Large intestine (tissue), 3 donors: ENCODE data around the gene MAIP1. TPM values are rescaled to one million over a fixed set of nuclear protein-coding genes. Genes with fewer than 3 reads are reported as not detected.

Source experiments
- DNase-seq, 2 donors: peaks; one replicate each; pipeline versions ENCODE4 v3.0.0 to v3.0.0-alpha.2; 2013
- H3K27ac ChIP-seq: one replicate; pipeline ENCODE4 v1.5.1; 2013; ENCODE audit warnings: low read length
- H3K27me3 ChIP-seq: 2 replicates; pipeline ENCODE4 v1.6.1; 2013; ENCODE audit warnings: low read length; ENCODE audit not compliant: control insufficient read depth, insufficient read depth
- H3K36me3 ChIP-seq: 2 replicates; pipeline ENCODE4 v1.6.1; 2013; ENCODE audit warnings: low read length; ENCODE audit not compliant: control insufficient read depth, insufficient read depth
- H3K4me1 ChIP-seq: one replicate; pipeline ENCODE4 v1.6.1; 2013; ENCODE audit warnings: low read length; ENCODE audit not compliant: control insufficient read depth, insufficient read depth
- H3K4me3 ChIP-seq: one replicate; pipeline ENCODE4 v1.5.1; 2013; ENCODE audit warnings: low read length
- H3K9me3 ChIP-seq: one replicate; pipeline ENCODE4 v1.6.1; 2013; ENCODE audit warnings: mild to moderate bottlenecking, low read depth, low read length, moderate library complexity; ENCODE audit not compliant: control insufficient read depth
- WGBS: methylation state at CpG from one replicate; pipeline ENCODE4 v1.1.5; 2013; ENCODE audit warnings: low lambda C conversion rate; ENCODE audit not compliant: insufficient coverage; 5-methylcytosine and 5-hydroxymethylcytosine counted together
- polyA plus RNA-seq: library from polyadenylated mRNA; unstranded; fragments of 120-200 nt; gene quantifications from one replicate; pipeline ENCODE4 v1.2.1, GENCODE V29; 2013

The MAIP1 gene
- polyA plus RNA-seq, 1 donor = 21.2 TPM

GRCh38 chr2:199984755-199985154 lies 29.4 kb downstream of the MAIP1 start:
- Histone ChIP-seq H3K36me3 (no peaks in the 10 kb centered on the region), H3K9me3 (no peaks in the 10 kb centered on the region), H3K4me3 (no peak overlapping the region), H3K27me3 (no peaks in the 10 kb centered on the region), H3K27ac (no peak overlapping the region), H3K4me1 (peaks cover 20% of the 10 kb centered on the region)
- WGBS = 100% methylated on average over 1 of the region's 2 CpGs
- no peak for DNase-seq

- H3K4me3 ChIP-seq = no peak overlapping the region
Measured at GRCh38 chr2:199985625-199986207, 30.3 kb downstream of the MAIP1 start.

GRCh38 chr2:199987586-199987985 lies 32.2 kb downstream of the MAIP1 start:
- Histone ChIP-seq H3K4me1 (peaks cover 23% of the 10 kb centered on the region), H3K27me3 (no peaks in the 10 kb centered on the region), H3K27ac (peak overlapping the region; percentile 22), H3K4me3 (no peak overlapping the region), H3K36me3 (no peaks in the 10 kb centered on the region), H3K9me3 (no peaks in the 10 kb centered on the region)
- no CpG with 5 or more reads among the region's 2 CpGs for whole genome bisulfite sequencing
- peak in 1 of 2 donors; percentile 33 for DNase-seq

More at GRCh38 chr2:199985625-199986207, 30.3 kb downstream of the MAIP1 start:
- Histone ChIP-seq H3K27me3 (no peaks in the 10 kb centered on the region), H3K36me3 (no peaks in the 10 kb centered on the region), H3K27ac (no peak overlapping the region), H3K9me3 (no peaks in the 10 kb centered on the region), H3K4me1 (peaks cover 23% of the 10 kb centered on the region)
- peak; percentile 74 to 76 for DNase-seq
- 100% methylated on average over 1 of the region's 6 CpGs for WGBS

- H3K9me3 ChIP-seq = no peaks in the 10 kb centered on the region
- peaks cover 23% of the 10 kb centered on the region for H3K4me1 ChIP-seq
- H3K27me3 ChIP-seq = no peaks in the 10 kb centered on the region
- H3K36me3 ChIP-seq = no peaks in the 10 kb centered on the region
- WGBS = 81% methylated on average over 2 of the region's 7 CpGs
- no peak overlapping the region for H3K4me3 ChIP-seq
- H3K27ac ChIP-seq = no peak overlapping the region
- no peak for DNase-seq
Measured at GRCh38 chr2:199988151-199988550, 32.8 kb downstream of the MAIP1 start.

GRCh38 chr2:199989822-199990221 lies 34.4 kb downstream of the MAIP1 start:
- 40% methylated on average over 3 of the region's 5 CpGs for WGBS
- DNase-seq = peak; percentile 74 to 83
- peaks cover 23% of the 10 kb centered on the region for H3K4me1 ChIP-seq
- H3K4me3 ChIP-seq = no peak overlapping the region
- no peaks in the 10 kb centered on the region for H3K9me3 ChIP-seq
- H3K27ac ChIP-seq = peak overlapping the region; percentile 63
- no peaks in the 10 kb centered on the region for H3K27me3 ChIP-seq
- H3K36me3 ChIP-seq = no peaks in the 10 kb centered on the region

GRCh38 chr2:199991691-199992090 lies 36.3 kb downstream of the MAIP1 start:
- H3K27ac ChIP-seq = no peak overlapping the region
- H3K9me3 ChIP-seq = no peaks in the 10 kb centered on the region
- H3K4me3 ChIP-seq = no peak overlapping the region
- no peak for DNase-seq
- no peaks in the 10 kb centered on the region for H3K36me3 ChIP-seq
- peaks cover 23% of the 10 kb centered on the region for H3K4me1 ChIP-seq
- no peaks in the 10 kb centered on the region for H3K27me3 ChIP-seq
- WGBS = 100% methylated on average over 1 of the region's 2 CpGs

- Histone ChIP-seq H3K4me1 (peaks cover 19% of the 10 kb centered on the region), H3K9me3 (no peaks in the 10 kb centered on the region), H3K27me3 (no peaks in the 10 kb centered on the region), H3K36me3 (no peaks in the 10 kb centered on the region), H3K27ac (no peak overlapping the region), H3K4me3 (no peak overlapping the region)
- 100% methylated on average over 2 of the region's 3 CpGs for WGBS
- DNase-seq = no peak
Measured at GRCh38 chr2:199992296-199992695, 36.9 kb downstream of the MAIP1 start.

- Histone ChIP-seq H3K9me3 (no peaks in the 10 kb centered on the region), H3K4me1 (peaks cover 8% of the 10 kb centered on the region), H3K27ac (no peak overlapping the region), H3K27me3 (no peaks in the 10 kb centered on the region), H3K4me3 (no peak overlapping the region), H3K36me3 (no peaks in the 10 kb centered on the region)
- no CpG with 5 or more reads among the region's 3 CpGs for WGBS
- no peak for DNase-seq
Measured at GRCh38 chr2:199994371-199994770, 39.0 kb downstream of the MAIP1 start.

GRCh38 chr2:199994896-199995295 lies 39.5 kb downstream of the MAIP1 start:
- H3K27ac ChIP-seq = no peak overlapping the region
- no peak overlapping the region for H3K4me3 ChIP-seq
- no peaks in the 10 kb centered on the region for H3K27me3 ChIP-seq
- DNase-seq = no peak
- 83% methylated on average over 1 of the region's 2 CpGs for WGBS
- H3K9me3 ChIP-seq = no peaks in the 10 kb centered on the region
- H3K4me1 ChIP-seq = peaks cover 4% of the 10 kb centered on the region
- no peaks in the 10 kb centered on the region for H3K36me3 ChIP-seq

- Histone ChIP-seq H3K9me3 (no peaks in the 10 kb centered on the region), H3K4me1 (no peaks in the 10 kb centered on the region)
- no CpG with 5 or more reads among the region's 3 CpGs for WGBS
Measured at GRCh38 chr2:199997296-199997695, 41.9 kb downstream of the MAIP1 start.

GRCh38 chr2:199999166-199999565 lies 43.8 kb downstream of the MAIP1 start:
- no peak overlapping the region for H3K27ac ChIP-seq
- H3K27me3 ChIP-seq = no peaks in the 10 kb centered on the region
- no peak for DNase-seq
- WGBS = 100% methylated on average over 1 of the region's 4 CpGs
- no peak overlapping the region for H3K4me3 ChIP-seq
- H3K4me1 ChIP-seq = no peaks in the 10 kb centered on the region
- H3K9me3 ChIP-seq = no peaks in the 10 kb centered on the region
- H3K36me3 ChIP-seq = no peaks in the 10 kb centered on the region

More at GRCh38 chr2:199997296-199997695, 41.9 kb downstream of the MAIP1 start:
- no peak overlapping the region for H3K4me3 ChIP-seq
- no peak overlapping the region for H3K27ac ChIP-seq
- H3K27me3 ChIP-seq = no peaks in the 10 kb centered on the region
- H3K36me3 ChIP-seq = no peaks in the 10 kb centered on the region
- no peak for DNase-seq
